ENCODE measurements around the gene GPR137. TPM values are rescaled to one million over a fixed set of nuclear protein-coding genes. Genes with fewer than 3 reads are reported as not detected.
A peak's percentile ranks its signal among the peaks of the same experiment; 100 is the strongest.

GPR137 gene
- total and polyA plus RNA-seq, 9 of the 15 experiments (the other 6 are each of a cell fraction or from before 2014, with no cell fraction given): 0.32 to 26.7 (median 10.7) TPM

DNA sequence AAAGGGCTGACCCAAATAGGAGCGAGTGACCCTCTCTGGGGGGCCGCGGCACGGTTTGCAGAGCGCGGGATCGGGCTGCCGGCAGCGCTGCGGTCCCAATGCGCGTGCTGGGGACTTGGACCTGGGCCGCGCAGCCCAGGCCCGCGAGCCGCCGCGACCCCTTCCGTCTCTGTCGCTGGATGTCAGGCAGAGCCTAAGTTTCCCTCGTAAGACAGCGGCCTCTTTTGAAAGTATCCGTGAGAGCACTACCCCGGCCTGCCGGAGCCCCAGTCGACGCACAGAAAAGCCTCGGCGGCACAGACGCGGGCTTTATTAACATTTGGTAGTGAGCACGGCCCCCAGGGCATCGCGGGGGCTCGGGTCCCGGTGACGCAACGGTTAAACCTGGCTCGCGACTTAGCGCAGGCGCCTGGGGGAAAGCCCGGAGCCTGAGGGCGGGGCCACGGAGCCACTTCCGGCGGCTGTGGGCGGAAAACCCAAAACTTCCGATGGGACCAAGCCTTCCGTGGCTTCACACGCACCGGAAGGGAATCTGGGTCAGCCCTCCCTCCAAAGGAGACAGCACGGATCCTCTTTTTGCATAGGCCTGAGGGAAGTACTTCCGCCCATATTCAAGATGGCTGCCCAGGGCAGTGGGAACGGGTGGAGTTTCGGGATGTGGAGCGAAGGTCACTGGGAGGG, 16.0 kb upstream of the GPR137 start:
- intact Hi-C loops (cut with micrococcal nuclease) (loop anchor here (1.0 to 2.0 kb wide), 3 partner anchors 23 to 65 kb away; partner anchors contain the start of genes ESRRA and PPP1R14B), in situ Hi-C loops (cut with MboI) (no loop called here)
- H3K27me3 ChIP-seq (ENCODE audit: control insufficient read depth in 2 of 2, insufficient read depth in 2 of 2, low read length in 2 of 2): no peaks in the 10 kb centered on the region
- peak overlapping the region; percentile 89 to 99 for H3K9ac ChIP-seq (ENCODE audit: insufficient read depth in 1 of 2, low read depth in 2 of 2, low read length in 2 of 2)
- H3K4me1 ChIP-seq (replicated peaks in 1 of 2; ENCODE audit: control insufficient read depth in 2 of 2, insufficient read depth in 2 of 2, low read length in 2 of 2): peaks cover 32 to 54% of the 10 kb centered on the region in 2 experiments
- peak overlapping the region; percentile 92 for H3K4me2 ChIP-seq (ENCODE audit: insufficient read depth, low read length)
- peak overlapping the region; percentile 96 for H3K27ac ChIP-seq (ENCODE audit: extremely low read depth, low read depth, low read length)
- BruUV-seq (replicated peaks): TSS peak; percentile 94
- POLR2A ChIA-PET: interaction anchor here (0.5 to 5.7 kb wide), 19 partner anchors 11 to 1458 kb away, joined by 3 to 58 read pairs (median 4); partner anchors contain the start of genes BAD, CATSPERZ, ESRRA and FERMT3
- peak overlapping the region; percentile 60 for H3K4me3 ChIP-seq
- CTCF ChIA-PET (ENCODE audit: low intra/inter-chr PET ratio): interaction anchor here (2.6 kb wide), 1 partner anchor 66 kb away, joined by 11 read pairs; no protein-coding TSS in a partner anchor
- H3K36me3 ChIP-seq (ENCODE audit: control insufficient read depth, insufficient read depth, low read length): peaks cover 36% of the 10 kb centered on the region
- no peaks in the 10 kb centered on the region for H4K20me1 ChIP-seq (replicated peaks; ENCODE audit: control insufficient read depth, insufficient read depth, low read length)
- peaks cover 45% of the 10 kb centered on the region for H3K79me2 ChIP-seq (ENCODE audit: control insufficient read depth, insufficient read depth, low read length)
- DNase-seq (ENCODE audit: extremely low read depth in 1 of 4, low spot score in 3 of 4) (peak; percentile 75 to 99 (median 83)), ATAC-seq (peak; percentile 84), FAIRE-seq (peak; percentile 98)
- H3K9me1 ChIP-seq (ENCODE audit: control insufficient read depth, insufficient read depth, low read length): peaks cover 3% of the 10 kb centered on the region
- H2AFZ ChIP-seq (ENCODE audit: low read depth, low read length): peak overlapping the region; percentile 86
- no peaks in the 10 kb centered on the region for H3K9me3 ChIP-seq (replicated peaks; ENCODE audit: control insufficient read depth, insufficient read depth, low read depth, low read length)
- WGBS (ENCODE audit: insufficient coverage, low coverage, missing lambda C conversion rate): 0% methylated on average over 54 of the region's 58 CpGs
- no peak for TF ChIP-seq ILK (tag; IDR thresholded peaks at IDR 0.05; ENCODE audit: borderline replicate concordance, low read depth)
- no peak for TF ChIP-seq CC2D1A (IDR thresholded peaks at IDR 0.05)
- TF ChIP-seq, protein P1, sequence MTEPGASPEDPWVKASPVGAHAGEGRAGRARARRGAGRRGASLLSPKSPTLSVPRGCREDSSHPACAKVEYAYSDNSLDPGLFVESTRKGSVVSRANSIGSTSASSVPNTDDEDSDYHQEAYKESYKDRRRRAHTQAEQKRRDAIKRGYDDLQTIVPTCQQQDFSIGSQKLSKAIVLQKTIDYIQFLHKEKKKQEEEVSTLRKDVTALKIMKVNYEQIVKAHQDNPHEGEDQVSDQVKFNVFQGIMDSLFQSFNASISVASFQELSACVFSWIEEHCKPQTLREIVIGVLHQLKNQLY (CRISPR knock-in tag; conservative IDR thresholded peaks at IDR 0.05): no peak
- TF ChIP-seq NR2C1 (IDR thresholded peaks at IDR 0.05): peak; percentile 100
- TF ChIP-seq NR2C1 (tag; IDR thresholded peaks at IDR 0.05): peak; percentile 100
- TF ChIP-seq CREB1 (IDR thresholded peaks at IDR 0.05): peak; percentile 59
- peak; percentile 74; the same call in 1 of the 2 replicates for TF ChIP-seq CREB1 (CRISPR knock-in tag; IDR thresholded peaks at IDR 0.05)
- TF ChIP-seq MLLT1 (IDR thresholded peaks at IDR 0.05): 0 out of 4 replicates have a peak, but pooled peaks of 1 of the 2 experiments have one; percentile 28
- TF ChIP-seq COPS2 (conservative IDR thresholded peaks at IDR 0.05): no peak
- peak in 1 of 2 experiments; percentile 76; a peak in 1 of 4 replicates for TF ChIP-seq TRIM24 (IDR thresholded peaks at IDR 0.05)
- 0 out of 2 replicates have a peak, but pooled peaks have one; percentile 8 for TF ChIP-seq JUN (IDR thresholded peaks at IDR 0.05; ENCODE audit: borderline replicate concordance, low read depth, low read length)
- TF ChIP-seq JUN (CRISPR knock-in tag; IDR thresholded peaks at IDR 0.05; ENCODE audit: borderline replicate concordance): peak; percentile 90; the same call in 1 of the 2 replicates
- TF ChIP-seq PYGO2 (tag; IDR thresholded peaks at IDR 0.05): no peak
- TF ChIP-seq TARDBP (IDR thresholded peaks at IDR 0.05): no peak
- no peak for TF ChIP-seq ZNF280B (CRISPR knock-in tag; IDR thresholded peaks at IDR 0.05)
